Endodermal cell (in vitro differentiated cells): ENCODE results near the gene NKAPL. TPM values are rescaled to one million over a fixed set of nuclear protein-coding genes. Genes with fewer than 3 reads are reported as not detected.

Experiments used
- DNase-seq: peaks from one replicate; pipeline ENCODE4 v3.0.0-alpha.2; 2017
- H3K27ac ChIP-seq: 2 replicates; pipeline ENCODE4 v1.5.1; 2013; ENCODE audit warnings: mild to moderate bottlenecking, low read depth, low read length, moderate library complexity
- H3K27me3 ChIP-seq: 2 replicates; pipeline ENCODE4 v1.6.1; 2013; ENCODE audit warnings: mild to moderate bottlenecking, low read length, moderate library complexity; ENCODE audit not compliant: insufficient read depth, control insufficient read depth, poor library complexity, severe bottlenecking
- H3K36me3 ChIP-seq: 2 replicates; pipeline ENCODE4 v1.7.0; 2013; ENCODE audit warnings: mild to moderate bottlenecking, low read length, moderate library complexity; ENCODE audit not compliant: control insufficient read depth, insufficient read depth
- H3K4me1 ChIP-seq: one replicate; pipeline ENCODE4 v1.7.0; 2013; ENCODE audit warnings: low read length; ENCODE audit not compliant: control insufficient read depth, insufficient read depth
- H3K4me3 ChIP-seq: 2 replicates; pipeline ENCODE4 v1.5.1; 2013; ENCODE audit warnings: mild to moderate bottlenecking, low read length, moderate library complexity
- H3K9ac ChIP-seq: 2 replicates; pipeline ENCODE4 v1.6.1; 2013; ENCODE audit warnings: mild to moderate bottlenecking, low read length, moderate library complexity; ENCODE audit not compliant: poor library complexity, severe bottlenecking; ENCODE audit errors: extremely low read depth
- H3K9me3 ChIP-seq: 2 replicates; pipeline ENCODE4 v1.6.1; 2013; ENCODE audit warnings: mild to moderate bottlenecking, low read length, moderate library complexity; ENCODE audit not compliant: control insufficient read depth
- H3K27ac Mint-ChIP-seq: 2 replicates; pipeline ENCODE4 v1.8.0; 2020; ENCODE audit warnings: mixed read lengths
- H3K27me3 Mint-ChIP-seq: 2 replicates; pipeline ENCODE4 v1.8.0; 2021; ENCODE audit warnings: mild to moderate bottlenecking, mixed read lengths; ENCODE audit not compliant: insufficient read depth
- H3K36me3 Mint-ChIP-seq: 2 replicates; pipeline ENCODE4 v1.8.0; 2020; ENCODE audit warnings: low read depth, mixed read lengths
- H3K4me1 Mint-ChIP-seq: 2 replicates; pipeline ENCODE4 v1.8.0; 2020; ENCODE audit warnings: mixed read lengths
- H3K4me3 Mint-ChIP-seq: 2 replicates; pipeline ENCODE4 v1.8.0; 2020; ENCODE audit warnings: mild to moderate bottlenecking, moderate library complexity, mixed read lengths
- H3K9me3 Mint-ChIP-seq: 2 replicates; pipeline ENCODE4 v1.8.0; 2020; ENCODE audit warnings: mild to moderate bottlenecking, mixed read lengths
- CTCF ChIP-seq: fragments of 200-600 bp; sonication (generic); conservative IDR thresholded peaks from 2 replicates; pipeline ENCODE4 v1.5.0; 2021; ENCODE audit warnings: antibody characterized with exemption, mild to moderate bottlenecking
- WGBS, 2 experiments: methylation state at CpG; one replicate each; pipeline versions ENCODE4 v1.1.5 to v1.1.7; 2013; ENCODE audit warnings: missing lambda C conversion rate in 2 of 2, mixed read lengths in 1 of 2; ENCODE audit not compliant: insufficient coverage in 1 of 2, insufficient read length in 1 of 2; 5-methylcytosine and 5-hydroxymethylcytosine counted together
- total RNA-seq, 2 donors: library from RNA; stranded (reverse); fragmentation: NEBNext Ultra II Directional in 1 of 2; extraction: Animal tissue kit (Norgen Biotek cat#: 25700) in 1 of 2; gene quantifications; 2 replicates in 1 of 2; 3 replicates in 1 of 2; pipeline ENCODE4 v1.2.1, GENCODE V29; 2021

Gene NKAPL
- total RNA-seq, 2 donors from 2014 or later: 0.42 TPM; not detected in 1

GRCh38 chr6:28252009-28252975 is 6.8 kb upstream of the NKAPL start, which contains the start of gene ZKSCAN4:
TSS of gene ZKSCAN4 (minus strand) at chr6:28252269. CDS start at chr6:28251980, 289 bp downstream.
- Mint-ChIP-seq H3K4me1 (peaks cover 11% of the 10 kb centered on the region), H3K27ac (peak within 1 kb of the TSS; percentile 92), H3K27me3 (peaks cover 7% of the 10 kb centered on the region), H3K9me3 (no peaks in the 10 kb centered on the region), H3K4me3 (peak within 1 kb of the TSS; percentile 95), H3K36me3 (peaks cover 25% of the 10 kb centered on the region)
- whole genome bisulfite sequencing, 2 experiments: 12 to 13% methylated on average over 7 to 14 of the region's 14 CpGs
- DNase-seq: peak; percentile 93
- TF ChIP-seq CTCF: no peak
- peak within 1 kb of the TSS; percentile 100 for H3K4me3 ChIP-seq
- H3K27ac ChIP-seq: no peak within 1 kb of the TSS
- no peaks in the 10 kb centered on the region for H3K27me3 ChIP-seq
- no peaks in the 10 kb centered on the region for H3K9me3 ChIP-seq
- peak within 1 kb of the TSS; percentile 75 for H3K9ac ChIP-seq
- peaks cover 4% of the 10 kb centered on the region for H3K4me1 ChIP-seq
- H3K36me3 ChIP-seq: peaks cover 14% of the 10 kb centered on the region

- peaks cover 4% of the 10 kb centered on the region for H3K4me1 ChIP-seq
- H3K27ac ChIP-seq: no peak overlapping the region
- Mint-ChIP-seq H3K9me3 (peaks cover 4% of the 10 kb centered on the region), H3K4me1 (peaks cover 11% of the 10 kb centered on the region), H3K27ac (no peak overlapping the region), H3K36me3 (peaks cover 7% of the 10 kb centered on the region), H3K27me3 (peaks cover 13% of the 10 kb centered on the region), H3K4me3 (no peak overlapping the region)
- no peak for DNase-seq
- no peaks in the 10 kb centered on the region for H3K9me3 ChIP-seq
- no peak overlapping the region for H3K4me3 ChIP-seq
- 88% methylated on average over 1 of the region's 1 CpG for WGBS, 2 experiments
- peaks cover 6% of the 10 kb centered on the region for H3K36me3 ChIP-seq
- peaks cover 5% of the 10 kb centered on the region for H3K27me3 ChIP-seq
- no peak for TF ChIP-seq CTCF
- no peak overlapping the region for H3K9ac ChIP-seq
These were observed 5.0 kb upstream of the NKAPL start for GRCh38 chr6:28254121-28254519.

- Histone ChIP-seq H3K9me3 (no peaks in the 10 kb centered on the region), H3K4me3 (no peak overlapping the region), H3K27ac (no peak overlapping the region), H3K36me3 (no peaks in the 10 kb centered on the region), H3K9ac (no peak overlapping the region), H3K27me3 (peaks cover 5% of the 10 kb centered on the region), H3K4me1 (no peaks in the 10 kb centered on the region)
- Mint-ChIP-seq H3K4me3 (no peak overlapping the region), H3K27ac (no peak overlapping the region), H3K9me3 (peaks cover 8% of the 10 kb centered on the region), H3K36me3 (no peaks in the 10 kb centered on the region), H3K4me1 (peaks cover 7% of the 10 kb centered on the region), H3K27me3 (peaks cover 25% of the 10 kb centered on the region)
- TF ChIP-seq CTCF: no peak
- DNase-seq: no peak
- no CpG with 5 or more reads among the region's 1 CpG for WGBS, 2 experiments
These were observed 2.1 kb upstream of the NKAPL start for GRCh38 chr6:28257042-28257441.
